ENCODE results near the gene RBP3. TPM values are rescaled to one million over a fixed set of nuclear protein-coding genes. Genes with fewer than 3 reads are reported as not detected.

The RBP3 gene
- total RNA-seq, 2 donors from 2014 or later = not detected

DNA sequence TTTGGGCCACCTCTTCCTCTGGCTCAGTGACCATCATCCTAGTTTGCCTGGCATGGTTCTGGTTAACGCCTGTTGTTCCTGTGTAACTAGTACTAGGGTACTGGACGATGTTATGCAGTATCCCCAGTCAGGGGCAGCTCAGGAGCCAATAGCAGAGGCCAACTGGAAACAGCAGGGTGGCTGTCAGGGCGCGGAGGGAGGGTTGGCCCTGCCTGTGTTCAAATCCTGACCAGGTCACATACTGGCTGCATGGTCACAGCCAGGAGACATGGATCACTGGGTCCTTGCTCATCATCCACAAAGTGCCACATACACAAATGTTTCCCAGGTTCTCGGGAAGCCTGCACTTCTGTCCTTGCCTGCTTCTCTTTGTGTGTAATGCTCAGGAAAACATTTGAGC lies 12.3 kb upstream of the RBP3 start:
- no peaks in the 10 kb centered on the region for H3K36me3 Mint-ChIP-seq (ENCODE audit: low read depth)
- no peak for DNase-seq
- no peak overlapping the region for H3K27ac Mint-ChIP-seq
- H3K4me3 Mint-ChIP-seq = no peak overlapping the region
- H3K4me1 Mint-ChIP-seq = no peaks in the 10 kb centered on the region
- H3K27me3 Mint-ChIP-seq = peaks cover 53% of the 10 kb centered on the region
- no peak for ATAC-seq
- H3K9me3 ChIP-seq (ENCODE audit: control insufficient read depth, low read length, poor library complexity, severe bottlenecking) = no peaks in the 10 kb centered on the region

DNA sequence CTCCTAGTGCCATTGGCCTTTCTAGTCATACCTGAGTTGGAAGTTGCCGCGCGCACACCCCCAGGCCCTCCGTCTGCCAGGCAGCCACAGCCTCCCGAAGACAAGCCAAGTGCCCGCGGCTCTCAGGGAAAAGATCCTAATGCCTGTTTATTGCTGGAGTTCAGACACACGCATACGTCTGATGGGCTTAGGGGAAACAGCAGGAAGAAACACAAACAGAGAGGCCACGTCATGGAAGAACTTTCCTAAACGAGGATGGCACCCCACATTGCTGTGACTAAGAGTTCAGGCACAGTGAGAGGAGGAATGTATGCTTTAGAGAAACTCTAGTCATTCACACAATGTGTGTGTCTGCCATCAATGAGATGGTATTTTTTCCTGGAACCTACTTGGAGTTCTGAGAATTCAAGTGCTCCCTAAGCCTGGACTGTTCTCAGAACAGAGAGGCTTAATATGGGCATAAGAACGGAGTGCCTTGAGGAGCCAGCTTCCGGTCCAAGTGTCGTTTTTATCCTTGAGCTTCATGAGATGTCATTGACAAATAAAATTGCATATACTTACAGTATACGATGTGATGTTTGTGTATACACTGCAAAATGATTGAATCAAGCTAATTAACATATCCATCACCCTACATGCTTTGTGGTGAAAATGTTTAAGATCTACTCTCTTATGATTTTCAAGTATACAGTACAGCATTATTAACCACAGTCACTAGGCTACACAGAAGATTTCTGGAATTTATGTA lies 11.6 kb upstream of the RBP3 start:
- H3K4me3 Mint-ChIP-seq = no peak overlapping the region
- no peaks in the 10 kb centered on the region for H3K36me3 Mint-ChIP-seq (ENCODE audit: low read depth)
- DNase-seq = no peak
- no peak for ATAC-seq
- H3K4me1 Mint-ChIP-seq = no peaks in the 10 kb centered on the region
- no peaks in the 10 kb centered on the region for H3K9me3 ChIP-seq (ENCODE audit: control insufficient read depth, low read length, poor library complexity, severe bottlenecking)
- H3K27ac Mint-ChIP-seq = no peak overlapping the region
- H3K27me3 Mint-ChIP-seq = peaks cover 59% of the 10 kb centered on the region

DNA sequence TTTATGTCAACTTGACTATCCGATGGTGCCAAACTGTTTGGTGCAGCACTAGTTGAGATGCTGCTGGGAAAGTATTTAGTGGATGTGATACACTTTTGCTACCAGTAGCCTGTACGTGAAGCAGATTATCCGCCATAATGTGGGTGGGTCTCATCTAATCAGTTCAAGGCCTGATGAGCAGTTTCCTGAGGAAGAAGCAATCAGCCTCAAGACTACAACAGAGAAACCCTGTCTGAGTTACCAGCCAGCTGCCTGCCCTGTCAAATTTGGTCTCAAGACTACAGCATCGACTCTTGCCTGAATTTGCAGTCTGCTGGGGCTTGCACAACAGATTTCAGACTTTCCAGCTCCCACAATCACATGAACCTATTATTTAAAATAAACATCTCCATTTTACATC lies 10.9 kb upstream of the RBP3 start:
- no peaks in the 10 kb centered on the region for H3K9me3 ChIP-seq (ENCODE audit: control insufficient read depth, low read length, poor library complexity, severe bottlenecking)
- DNase-seq (no peak), ATAC-seq (no peak)
- Mint-ChIP-seq H3K27ac (no peak overlapping the region), H3K4me1 (no peaks in the 10 kb centered on the region), H3K4me3 (no peak overlapping the region), H3K36me3 (ENCODE audit: low read depth) (no peaks in the 10 kb centered on the region), H3K27me3 (peaks cover 59% of the 10 kb centered on the region)

DNA sequence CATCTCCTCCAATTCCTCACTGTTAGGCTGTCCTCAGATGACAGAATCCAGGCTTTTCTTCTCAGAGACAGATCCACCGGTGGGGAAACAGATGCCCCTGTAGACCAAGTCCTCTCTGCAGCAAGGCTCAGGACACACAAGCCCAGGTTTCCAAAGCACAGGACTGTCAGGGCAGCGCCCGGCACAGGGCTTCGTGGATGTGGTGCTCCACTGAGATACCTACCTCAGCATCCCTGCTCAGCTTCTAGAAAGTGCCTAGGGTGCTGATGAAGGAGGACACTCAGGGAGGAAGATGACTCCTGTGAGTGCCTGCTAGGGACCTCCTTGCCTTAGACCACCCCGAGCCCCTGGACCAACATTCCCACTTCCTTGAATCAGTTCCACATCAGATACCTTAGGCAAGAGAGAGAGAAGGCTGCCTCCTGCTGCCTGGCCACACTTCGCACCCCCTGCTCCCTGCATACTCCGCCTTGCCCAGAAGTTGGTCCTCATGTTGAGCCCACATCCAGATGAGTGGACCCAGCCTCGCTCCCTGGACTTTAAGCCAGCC lies 8.9 kb upstream of the RBP3 start:
- DNase-seq (no peak), ATAC-seq (no peak)
- Mint-ChIP-seq H3K36me3 (ENCODE audit: low read depth) (no peaks in the 10 kb centered on the region), H3K27me3 (peaks cover 57% of the 10 kb centered on the region), H3K4me1 (no peaks in the 10 kb centered on the region), H3K4me3 (no peak overlapping the region), H3K27ac (no peak overlapping the region)
- no peaks in the 10 kb centered on the region for H3K9me3 ChIP-seq (ENCODE audit: control insufficient read depth, low read length, poor library complexity, severe bottlenecking)

DNA sequence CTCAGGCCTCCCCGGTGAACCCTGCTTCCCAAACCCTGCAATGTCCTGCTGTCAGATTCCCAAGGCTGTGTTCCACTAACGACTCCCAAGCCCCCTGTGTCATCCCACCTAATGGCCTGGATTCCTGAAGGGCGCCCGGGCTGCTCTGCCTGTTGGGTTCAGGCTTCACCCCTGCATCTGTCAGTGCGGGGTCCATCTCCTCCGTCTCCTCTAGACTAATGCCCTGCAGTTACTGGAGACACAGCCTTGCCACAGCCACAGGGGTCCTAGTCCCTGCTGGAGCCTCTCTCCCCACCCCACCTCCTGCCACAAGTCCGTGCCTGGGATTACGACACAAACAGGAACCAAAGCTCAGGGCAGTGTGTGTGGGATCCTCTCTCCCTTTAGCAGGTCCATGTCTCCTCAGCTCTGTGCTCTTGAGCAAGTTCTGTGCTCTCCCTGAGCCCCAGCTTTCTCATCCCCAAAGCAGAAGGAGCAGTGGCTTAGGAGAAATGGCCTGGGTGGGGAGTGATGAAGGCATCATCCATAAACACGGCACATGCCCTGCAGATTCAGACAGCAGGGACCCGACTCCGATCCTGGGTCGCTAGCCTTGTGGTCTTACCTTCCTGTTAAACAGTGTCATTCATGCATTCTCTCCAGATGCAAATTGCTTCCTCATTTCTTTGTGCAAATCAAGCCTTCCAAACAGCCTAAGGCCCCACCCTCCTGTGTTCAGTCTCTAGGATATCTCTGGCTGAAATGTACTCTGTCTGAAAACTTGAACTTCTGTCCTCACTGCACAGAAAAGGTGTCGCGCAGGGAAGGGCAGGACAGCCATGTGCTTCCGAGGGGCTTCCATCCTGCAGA lies 8.2 kb upstream of the RBP3 start:
- no peak for DNase-seq
- Mint-ChIP-seq H3K4me1 (no peaks in the 10 kb centered on the region), H3K36me3 (ENCODE audit: low read depth) (no peaks in the 10 kb centered on the region), H3K4me3 (peak overlapping the region; percentile 31), H3K27ac (no peak overlapping the region), H3K27me3 (peaks cover 50% of the 10 kb centered on the region)
- no peaks in the 10 kb centered on the region for H3K9me3 ChIP-seq (ENCODE audit: control insufficient read depth, low read length, poor library complexity, severe bottlenecking)
- peak; percentile 23 for ATAC-seq

DNA sequence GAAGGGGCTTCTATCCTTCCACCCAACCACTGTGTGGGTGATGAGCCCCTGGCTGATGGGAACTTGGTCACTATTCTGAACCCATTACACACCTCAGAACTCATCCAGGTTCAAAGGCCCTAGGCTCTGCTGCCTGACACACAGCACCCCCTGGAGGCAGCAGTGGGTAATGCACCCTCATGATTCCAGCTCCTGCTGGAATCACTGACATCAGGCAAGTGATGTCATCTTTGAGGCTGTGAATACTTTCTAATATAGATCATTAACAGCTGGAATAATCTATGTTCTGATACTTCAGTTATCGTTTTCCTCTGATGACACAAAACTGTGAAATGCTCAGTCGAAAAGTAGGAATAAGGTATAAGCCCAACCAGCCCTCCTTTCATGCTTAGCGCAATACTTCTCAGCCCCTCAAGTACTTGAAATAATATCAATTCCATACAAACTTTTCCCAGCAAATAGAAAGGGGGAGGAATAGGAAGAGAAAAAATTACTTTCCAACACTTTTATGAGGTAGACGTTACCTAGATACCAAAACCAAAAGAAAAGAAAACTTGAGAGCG lies 7.5 kb upstream of the RBP3 start:
- Mint-ChIP-seq H3K27ac (no peak overlapping the region), H3K4me3 (no peak overlapping the region), H3K4me1 (no peaks in the 10 kb centered on the region), H3K27me3 (peaks cover 51% of the 10 kb centered on the region), H3K36me3 (ENCODE audit: low read depth) (no peaks in the 10 kb centered on the region)
- H3K9me3 ChIP-seq (ENCODE audit: control insufficient read depth, low read length, poor library complexity, severe bottlenecking) = no peaks in the 10 kb centered on the region
- ATAC-seq (peak; percentile 76), DNase-seq (peak; percentile 42 to 63 (median 46))

DNA sequence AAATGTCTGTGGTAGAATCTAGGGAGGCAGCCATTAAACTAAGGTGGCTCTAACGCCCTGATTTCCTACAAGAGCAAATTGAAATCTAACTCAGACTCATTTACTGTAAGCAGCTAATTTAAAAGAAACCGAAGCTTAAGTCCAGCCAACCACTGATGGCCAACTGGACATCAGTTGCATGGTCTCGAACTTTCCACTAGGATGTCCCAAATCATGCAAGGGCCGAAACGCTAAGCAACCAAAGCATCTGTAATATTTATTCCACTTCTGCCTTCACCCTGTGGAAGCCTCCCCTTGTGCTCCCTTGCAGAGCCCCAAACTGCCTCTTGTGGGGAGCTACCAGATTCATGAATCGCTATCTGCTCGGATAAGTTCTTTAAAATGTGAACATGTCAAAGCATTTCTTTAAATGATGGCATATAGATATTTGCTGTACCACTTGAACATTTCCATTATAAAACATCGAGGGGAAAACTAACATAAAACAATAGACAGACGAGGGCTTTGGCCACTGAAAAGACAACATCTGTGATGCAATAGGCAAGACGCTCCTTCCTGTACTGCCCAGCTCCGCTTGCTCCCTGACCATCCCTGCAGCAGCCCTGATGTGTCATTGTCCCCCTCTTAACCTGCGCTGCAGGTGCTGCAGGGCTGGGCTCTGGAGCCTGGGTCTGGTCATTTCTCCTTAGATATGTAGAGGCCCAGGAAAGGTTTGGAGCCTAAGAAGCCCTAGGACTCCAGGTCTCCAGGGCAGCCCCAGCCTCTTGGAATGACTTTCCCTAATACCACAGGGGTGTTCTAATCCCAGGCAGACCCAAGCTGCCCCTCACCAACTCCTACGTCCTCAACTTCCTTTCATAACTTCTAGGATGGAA lies 2.9 kb upstream of the RBP3 start:
- H3K9me3 ChIP-seq (ENCODE audit: control insufficient read depth, low read length, poor library complexity, severe bottlenecking) = no peaks in the 10 kb centered on the region
- Mint-ChIP-seq H3K27ac (no peak overlapping the region), H3K4me3 (no peak overlapping the region), H3K27me3 (peaks cover 39% of the 10 kb centered on the region), H3K4me1 (peaks cover 2% of the 10 kb centered on the region), H3K36me3 (ENCODE audit: low read depth) (no peaks in the 10 kb centered on the region)
- ATAC-seq (no peak), DNase-seq (no peak)

DNA sequence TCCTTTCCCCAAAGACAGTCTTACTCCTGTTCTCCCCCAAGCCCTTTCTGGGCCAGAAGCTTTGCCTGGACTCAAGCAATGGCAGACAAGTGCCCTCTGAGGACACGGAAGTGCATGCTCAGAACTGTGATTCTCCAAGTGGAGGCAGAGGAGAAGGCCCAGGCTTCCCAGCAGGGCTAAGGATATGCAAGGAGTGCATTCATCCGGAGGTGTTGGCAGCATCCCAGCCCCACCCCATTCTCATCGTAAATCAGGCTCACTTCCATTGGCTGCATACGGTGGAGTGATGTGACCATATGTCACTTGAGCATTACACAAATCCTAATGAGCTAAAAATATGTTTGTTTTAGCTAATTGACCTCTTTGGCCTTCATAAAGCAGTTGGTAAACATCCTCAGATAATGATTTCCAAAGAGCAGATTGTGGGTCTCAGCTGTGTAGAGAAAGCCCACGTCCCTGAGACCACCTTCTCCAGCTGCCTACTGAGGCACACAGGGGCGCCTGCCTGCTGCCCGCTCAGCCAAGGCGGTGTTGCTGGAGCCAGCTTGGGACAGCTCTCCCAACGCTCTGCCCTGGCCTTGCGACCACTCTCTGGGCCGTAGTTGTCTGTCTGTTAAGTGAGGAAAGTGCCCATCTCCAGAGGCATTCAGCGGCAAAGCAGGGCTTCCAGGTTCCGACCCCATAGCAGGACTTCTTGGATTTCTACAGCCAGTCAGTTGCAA lies 1.4 kb upstream of the RBP3 start:
- DNase-seq (no peak), ATAC-seq (no peak)
- Mint-ChIP-seq H3K27me3 (peaks cover 26% of the 10 kb centered on the region), H3K27ac (peak overlapping the region; percentile 24), H3K36me3 (ENCODE audit: low read depth) (no peaks in the 10 kb centered on the region), H3K4me3 (no peak overlapping the region), H3K4me1 (peaks cover 2% of the 10 kb centered on the region)
- H3K9me3 ChIP-seq (ENCODE audit: control insufficient read depth, low read length, poor library complexity, severe bottlenecking) = no peaks in the 10 kb centered on the region

DNA sequence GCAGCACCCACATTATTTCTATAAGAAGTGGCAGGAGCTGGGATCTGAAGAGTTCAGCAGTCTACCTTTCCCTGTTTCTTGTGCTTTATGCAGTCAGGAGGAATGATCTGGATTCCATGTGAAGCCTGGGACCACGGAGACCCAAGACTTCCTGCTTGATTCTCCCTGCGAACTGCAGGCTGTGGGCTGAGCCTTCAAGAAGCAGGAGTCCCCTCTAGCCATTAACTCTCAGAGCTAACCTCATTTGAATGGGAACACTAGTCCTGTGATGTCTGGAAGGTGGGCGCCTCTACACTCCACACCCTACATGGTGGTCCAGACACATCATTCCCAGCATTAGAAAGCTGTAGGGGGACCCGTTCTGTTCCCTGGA lies 874 bp upstream of the RBP3 start:
- no peaks in the 10 kb centered on the region for H3K36me3 Mint-ChIP-seq (ENCODE audit: low read depth)
- peaks cover 26% of the 10 kb centered on the region for H3K27me3 Mint-ChIP-seq
- no peak for DNase-seq
- no peak overlapping the region for H3K4me3 Mint-ChIP-seq
- no peaks in the 10 kb centered on the region for H3K9me3 ChIP-seq (ENCODE audit: control insufficient read depth, low read length, poor library complexity, severe bottlenecking)
- no peak for ATAC-seq
- H3K4me1 Mint-ChIP-seq = peaks cover 2% of the 10 kb centered on the region
- no peak overlapping the region for H3K27ac Mint-ChIP-seq

DNA sequence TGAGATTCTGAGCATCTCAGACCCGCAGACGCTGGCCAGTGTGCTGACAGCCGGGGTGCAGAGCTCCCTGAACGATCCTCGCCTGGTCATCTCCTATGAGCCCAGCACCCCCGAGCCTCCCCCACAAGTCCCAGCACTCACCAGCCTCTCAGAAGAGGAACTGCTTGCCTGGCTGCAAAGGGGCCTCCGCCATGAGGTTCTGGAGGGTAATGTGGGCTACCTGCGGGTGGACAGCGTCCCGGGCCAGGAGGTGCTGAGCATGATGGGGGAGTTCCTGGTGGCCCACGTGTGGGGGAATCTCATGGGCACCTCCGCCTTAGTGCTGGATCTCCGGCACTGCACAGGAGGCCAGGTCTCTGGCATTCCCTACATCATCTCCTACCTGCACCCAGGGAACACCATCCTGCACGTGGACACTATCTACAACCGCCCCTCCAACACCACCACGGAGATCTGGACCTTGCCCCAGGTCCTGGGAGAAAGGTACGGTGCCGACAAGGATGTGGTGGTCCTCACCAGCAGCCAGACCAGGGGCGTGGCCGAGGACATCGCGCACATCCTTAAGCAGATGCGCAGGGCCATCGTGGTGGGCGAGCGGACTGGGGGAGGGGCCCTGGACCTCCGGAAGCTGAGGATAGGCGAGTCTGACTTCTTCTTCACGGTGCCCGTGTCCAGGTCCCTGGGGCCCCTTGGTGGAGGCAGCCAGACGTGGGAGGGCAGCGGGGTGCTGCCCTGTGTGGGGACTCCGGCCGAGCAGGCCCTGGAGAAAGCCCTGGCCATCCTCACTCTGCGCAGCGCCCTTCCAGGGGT lies 703 bp downstream of the RBP3 start:
- Mint-ChIP-seq H3K27ac (no peak overlapping the region), H3K4me1 (peaks cover 2% of the 10 kb centered on the region), H3K4me3 (no peak overlapping the region), H3K36me3 (ENCODE audit: low read depth) (no peaks in the 10 kb centered on the region), H3K27me3 (peaks cover 21% of the 10 kb centered on the region)
- H3K9me3 ChIP-seq (ENCODE audit: control insufficient read depth, low read length, poor library complexity, severe bottlenecking) = no peaks in the 10 kb centered on the region
- DNase-seq (no peak), ATAC-seq (no peak)

DNA sequence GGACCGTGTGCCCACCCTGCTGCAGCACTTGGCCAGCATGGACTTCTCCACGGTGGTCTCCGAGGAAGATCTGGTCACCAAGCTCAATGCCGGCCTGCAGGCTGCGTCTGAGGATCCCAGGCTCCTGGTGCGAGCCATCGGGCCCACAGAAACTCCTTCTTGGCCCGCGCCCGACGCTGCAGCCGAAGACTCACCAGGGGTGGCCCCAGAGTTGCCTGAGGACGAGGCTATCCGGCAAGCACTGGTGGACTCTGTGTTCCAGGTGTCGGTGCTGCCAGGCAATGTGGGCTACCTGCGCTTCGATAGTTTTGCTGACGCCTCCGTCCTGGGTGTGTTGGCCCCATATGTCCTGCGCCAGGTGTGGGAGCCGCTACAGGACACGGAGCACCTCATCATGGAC lies 1.4 kb downstream of the RBP3 start:
- Mint-ChIP-seq H3K36me3 (ENCODE audit: low read depth) (no peaks in the 10 kb centered on the region), H3K27ac (no peak overlapping the region), H3K27me3 (peaks cover 21% of the 10 kb centered on the region), H3K4me3 (no peak overlapping the region), H3K4me1 (peaks cover 2% of the 10 kb centered on the region)
- no peak for DNase-seq
- ATAC-seq = no peak
- no peaks in the 10 kb centered on the region for H3K9me3 ChIP-seq (ENCODE audit: control insufficient read depth, low read length, poor library complexity, severe bottlenecking)

DNA sequence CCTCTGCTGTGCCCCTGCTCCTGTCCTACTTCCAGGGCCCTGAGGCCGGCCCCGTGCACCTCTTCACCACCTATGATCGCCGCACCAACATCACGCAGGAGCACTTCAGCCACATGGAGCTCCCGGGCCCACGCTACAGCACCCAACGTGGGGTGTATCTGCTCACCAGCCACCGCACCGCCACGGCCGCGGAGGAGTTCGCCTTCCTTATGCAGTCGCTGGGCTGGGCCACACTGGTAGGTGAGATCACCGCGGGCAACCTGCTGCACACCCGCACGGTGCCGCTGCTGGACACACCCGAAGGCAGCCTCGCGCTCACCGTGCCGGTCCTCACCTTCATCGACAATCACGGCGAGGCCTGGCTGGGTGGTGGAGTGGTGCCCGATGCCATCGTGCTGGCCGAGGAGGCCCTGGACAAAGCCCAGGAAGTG lies 1.8 kb downstream of the RBP3 start:
- DNase-seq (no peak), ATAC-seq (no peak)
- H3K4me3 Mint-ChIP-seq = no peak overlapping the region
- H3K27ac Mint-ChIP-seq = no peak overlapping the region
- H3K27me3 Mint-ChIP-seq = peaks cover 21% of the 10 kb centered on the region
- peaks cover 2% of the 10 kb centered on the region for H3K4me1 Mint-ChIP-seq
- H3K9me3 ChIP-seq (ENCODE audit: control insufficient read depth, low read length, poor library complexity, severe bottlenecking) = no peaks in the 10 kb centered on the region
- no peaks in the 10 kb centered on the region for H3K36me3 Mint-ChIP-seq (ENCODE audit: low read depth)
